Gastroesophageal sphincter (tissue), 3 donors: ENCODE results near the gene PLAC1.

Source experiments
- EP300 ChIP-seq: sonication (generic); formaldehyde crosslinking; IDR thresholded peaks from one replicate; pipeline ENCODE4 v1.6.1; 2017; ENCODE audit warnings: antibody characterized with exemption, mild to moderate bottlenecking
- POLR2A ChIP-seq, 2 donors: fragments of 450-650 bp; IDR thresholded peaks; one replicate each; pipeline ENCODE4 v1.6.1; 2017; ENCODE audit warnings: antibody characterized with exemption in 2 of 2, mild to moderate bottlenecking in 2 of 2, moderate library complexity in 1 of 2
- TF ChIP-seq, protein P1 (sequence below), 4 experiments: fragments of 200-600 bp in 2 of 4; fragments of 450-650 bp in 2 of 4; sonication (generic) in 1 of 4; IDR thresholded peaks; one replicate each; pipeline ENCODE4 v1.5.1; 2017 to 2019; ENCODE audit warnings: antibody characterized with exemption in 4 of 4, mild to moderate bottlenecking in 2 of 4, moderate library complexity in 2 of 4

GRCh38 chrX:134642386-134642785, 15.9 kb downstream of the PLAC1 start:
- TF ChIP-seq, protein P1, sequence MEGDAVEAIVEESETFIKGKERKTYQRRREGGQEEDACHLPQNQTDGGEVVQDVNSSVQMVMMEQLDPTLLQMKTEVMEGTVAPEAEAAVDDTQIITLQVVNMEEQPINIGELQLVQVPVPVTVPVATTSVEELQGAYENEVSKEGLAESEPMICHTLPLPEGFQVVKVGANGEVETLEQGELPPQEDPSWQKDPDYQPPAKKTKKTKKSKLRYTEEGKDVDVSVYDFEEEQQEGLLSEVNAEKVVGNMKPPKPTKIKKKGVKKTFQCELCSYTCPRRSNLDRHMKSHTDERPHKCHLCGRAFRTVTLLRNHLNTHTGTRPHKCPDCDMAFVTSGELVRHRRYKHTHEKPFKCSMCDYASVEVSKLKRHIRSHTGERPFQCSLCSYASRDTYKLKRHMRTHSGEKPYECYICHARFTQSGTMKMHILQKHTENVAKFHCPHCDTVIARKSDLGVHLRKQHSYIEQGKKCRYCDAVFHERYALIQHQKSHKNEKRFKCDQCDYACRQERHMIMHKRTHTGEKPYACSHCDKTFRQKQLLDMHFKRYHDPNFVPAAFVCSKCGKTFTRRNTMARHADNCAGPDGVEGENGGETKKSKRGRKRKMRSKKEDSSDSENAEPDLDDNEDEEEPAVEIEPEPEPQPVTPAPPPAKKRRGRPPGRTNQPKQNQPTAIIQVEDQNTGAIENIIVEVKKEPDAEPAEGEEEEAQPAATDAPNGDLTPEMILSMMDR (IDR thresholded peaks at IDR 0.05): no peak
- TF ChIP-seq POLR2A (IDR thresholded peaks at IDR 0.05) (no peak), EP300 (no peak)
